ENCODE data around the gene GUCD1.
"Not testable (repeated sequence)": the region's sequence is repeated elsewhere in the genome, so short reads cannot be mapped to it uniquely, and the experiment has no call there.

GUCD1 gene

DNA sequence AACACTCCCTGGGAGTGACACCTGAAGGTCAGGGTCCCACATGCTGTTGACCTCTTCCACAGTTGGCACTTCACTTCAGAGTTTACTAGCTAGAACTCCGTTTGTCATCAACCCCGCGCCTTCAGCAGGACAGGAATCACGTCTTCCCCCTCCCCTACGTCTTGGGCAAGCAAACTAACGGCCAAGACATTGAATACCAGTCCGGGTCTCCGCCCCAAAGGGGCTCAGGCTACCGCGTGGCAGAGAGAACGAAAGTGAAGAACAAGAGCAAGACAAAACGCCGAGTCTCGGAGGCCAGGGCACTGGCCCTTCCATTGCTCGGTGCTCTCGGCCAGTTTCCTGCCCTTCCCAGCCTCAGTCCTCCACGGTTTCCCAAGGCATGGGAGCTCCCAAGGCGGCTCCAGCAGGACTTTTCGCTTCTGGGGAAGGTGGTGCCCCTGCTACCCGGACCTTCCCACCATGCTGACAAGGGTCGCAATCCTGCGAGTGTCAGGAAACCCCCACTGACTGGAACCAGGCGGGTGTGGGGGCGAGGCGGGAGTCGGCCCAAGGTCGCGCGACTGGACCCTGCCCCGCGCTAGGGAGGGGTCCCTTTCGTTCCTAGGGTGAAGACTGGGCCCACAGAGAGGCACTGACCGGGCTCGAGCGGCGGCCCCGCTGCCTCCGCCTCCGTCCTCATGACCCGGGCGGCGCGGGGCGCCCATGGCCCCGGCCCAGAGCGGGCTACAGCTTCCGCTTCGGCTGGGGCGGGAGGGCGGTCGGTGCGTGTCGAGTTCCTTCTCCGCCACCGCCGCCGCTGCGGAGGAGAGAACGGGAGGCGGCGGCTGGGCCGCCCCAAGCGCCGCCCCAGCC, at the start of gene GUCD1:
Gene GUCD1 (minus strand): TSS at position 826 of the 852 bp plus-strand sequence. CDS start 147 bp downstream, at position 679.
- DNase-seq (ENCODE audit: low read depth in 1 of 2, low spot score in 1 of 2) = peak; percentile 2 to 7

DNA sequence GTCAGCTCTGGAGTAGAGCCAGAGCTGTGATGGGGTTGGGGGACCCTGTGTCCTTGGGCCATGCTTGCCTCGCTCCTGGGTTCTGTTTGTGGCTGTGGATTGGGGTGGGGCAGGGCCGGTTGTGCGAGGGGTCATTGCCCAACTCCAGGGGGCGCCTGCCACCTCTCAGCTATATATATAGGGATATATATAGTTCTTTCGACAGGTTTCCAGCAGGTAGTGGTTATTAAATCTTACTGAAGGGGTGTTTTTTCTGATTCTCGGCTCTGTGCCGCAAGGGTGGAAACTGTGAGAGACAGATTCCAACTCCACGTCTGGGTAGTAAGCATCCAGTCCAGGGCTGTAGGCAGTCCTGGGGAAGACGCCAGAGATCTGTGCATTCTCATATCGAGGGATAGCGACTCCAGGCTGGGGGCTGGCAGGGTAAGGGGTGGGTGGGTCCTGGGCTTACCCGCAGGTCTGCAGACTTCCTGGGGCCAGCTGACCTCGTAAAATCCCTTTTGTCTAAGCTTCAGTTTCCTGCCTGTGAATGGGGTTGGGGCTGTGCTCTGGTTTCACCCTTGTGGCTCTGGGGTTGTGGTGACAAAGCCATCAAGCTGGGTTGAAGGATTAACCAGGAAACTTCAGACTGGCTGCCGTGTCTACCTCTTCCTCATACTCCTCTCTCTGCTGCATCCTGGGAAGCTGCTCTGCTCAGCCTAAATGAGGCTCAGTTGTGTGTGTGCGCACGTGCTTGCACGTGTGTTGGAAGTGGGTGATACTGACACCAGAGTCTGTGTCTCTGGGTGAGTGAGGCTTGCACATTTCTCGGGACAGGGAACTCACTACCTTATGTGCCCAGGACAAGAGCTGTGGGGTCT, 49.1 kb upstream of the GUCD1 start:
- DNase-seq (ENCODE audit: low read depth in 1 of 2, low spot score in 1 of 2) = not testable (repeated sequence)

DNA sequence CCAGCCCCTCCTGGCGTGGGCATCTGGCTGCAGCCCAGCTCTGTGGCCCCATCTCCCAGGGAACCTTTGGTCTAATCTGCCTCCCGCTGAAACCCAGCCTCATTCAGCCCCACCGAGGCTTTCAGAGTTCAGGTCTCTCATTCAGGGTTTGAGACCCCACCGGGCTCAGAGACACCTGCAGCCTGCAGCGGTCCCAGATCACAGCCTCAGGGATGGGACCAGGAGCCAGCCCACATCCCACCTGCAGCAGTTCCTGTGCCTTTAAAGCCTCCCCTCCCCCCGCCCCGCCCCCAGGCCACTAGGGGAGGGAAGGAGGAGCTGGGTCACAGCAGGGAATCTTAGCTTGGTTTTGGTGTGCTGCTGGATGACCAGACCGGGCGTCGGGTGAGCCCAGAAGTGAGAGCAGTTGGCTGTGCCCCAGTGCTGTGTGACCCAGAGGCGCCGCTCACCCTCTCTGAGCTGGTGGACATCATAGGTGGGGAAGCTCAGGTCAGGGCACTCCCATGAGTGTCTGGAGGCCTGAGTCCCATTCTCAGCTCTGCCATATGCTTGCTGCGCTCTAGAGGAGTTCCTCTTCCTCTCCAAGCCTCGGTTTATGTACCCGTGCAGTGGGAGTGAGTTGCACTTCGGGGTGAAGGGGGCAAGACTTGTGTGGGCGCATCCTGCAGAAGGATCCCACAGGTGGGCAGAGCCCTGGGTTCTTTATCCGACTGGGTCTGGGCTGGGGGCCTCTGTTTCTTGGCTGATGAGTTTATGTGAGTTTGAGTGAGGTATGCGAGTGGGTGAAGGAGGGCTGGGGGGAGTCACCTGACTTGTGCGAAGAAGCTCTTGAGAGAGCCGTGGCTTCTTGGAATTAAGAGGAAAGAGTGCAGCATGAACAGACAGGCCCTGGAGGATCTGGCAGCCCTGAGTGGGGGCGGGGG, 48.2 kb upstream of the GUCD1 start, which contains the start of gene GGT1:
Gene GGT1 (plus strand): TSS at position 347 of the 923 bp plus-strand sequence. CDS start 7,889 bp downstream, outside the sequence.
- not testable (repeated sequence) for DNase-seq (ENCODE audit: low read depth in 1 of 2, low spot score in 1 of 2)

DNA sequence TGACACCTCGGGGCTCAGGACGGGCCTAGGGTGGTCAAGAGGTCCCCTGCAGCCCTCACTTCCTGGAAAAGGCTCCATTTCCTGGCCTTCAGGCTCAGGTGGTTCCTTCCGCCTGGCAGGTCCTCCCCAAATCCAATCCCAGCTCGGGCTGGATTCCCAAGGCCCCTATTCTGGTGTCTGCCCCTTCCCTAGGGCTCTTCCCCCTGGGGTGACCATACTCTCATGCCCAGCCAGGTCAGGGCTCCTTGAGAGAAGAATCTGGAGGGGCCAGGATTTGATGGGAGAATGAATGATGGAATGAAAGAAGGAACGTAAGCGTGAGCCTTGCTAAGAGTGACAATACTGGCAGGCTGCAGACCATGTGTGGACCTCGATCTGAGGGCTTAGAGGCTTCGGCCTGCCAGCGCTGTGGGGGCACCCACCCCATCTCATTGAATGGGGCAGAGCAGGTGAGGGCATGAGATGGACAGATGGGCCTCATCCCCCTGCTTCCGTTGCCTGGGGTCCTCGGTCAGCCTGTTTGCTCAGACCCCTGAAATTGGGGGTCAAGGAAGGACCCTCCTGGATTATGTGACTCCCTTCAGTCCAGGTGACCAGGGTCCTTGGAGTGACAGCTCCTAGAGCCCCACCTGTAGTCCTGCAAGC, 47.3 kb upstream of the GUCD1 start:
- DNase-seq (ENCODE audit: low read depth in 1 of 2, low spot score in 1 of 2) = not testable (repeated sequence)

DNA sequence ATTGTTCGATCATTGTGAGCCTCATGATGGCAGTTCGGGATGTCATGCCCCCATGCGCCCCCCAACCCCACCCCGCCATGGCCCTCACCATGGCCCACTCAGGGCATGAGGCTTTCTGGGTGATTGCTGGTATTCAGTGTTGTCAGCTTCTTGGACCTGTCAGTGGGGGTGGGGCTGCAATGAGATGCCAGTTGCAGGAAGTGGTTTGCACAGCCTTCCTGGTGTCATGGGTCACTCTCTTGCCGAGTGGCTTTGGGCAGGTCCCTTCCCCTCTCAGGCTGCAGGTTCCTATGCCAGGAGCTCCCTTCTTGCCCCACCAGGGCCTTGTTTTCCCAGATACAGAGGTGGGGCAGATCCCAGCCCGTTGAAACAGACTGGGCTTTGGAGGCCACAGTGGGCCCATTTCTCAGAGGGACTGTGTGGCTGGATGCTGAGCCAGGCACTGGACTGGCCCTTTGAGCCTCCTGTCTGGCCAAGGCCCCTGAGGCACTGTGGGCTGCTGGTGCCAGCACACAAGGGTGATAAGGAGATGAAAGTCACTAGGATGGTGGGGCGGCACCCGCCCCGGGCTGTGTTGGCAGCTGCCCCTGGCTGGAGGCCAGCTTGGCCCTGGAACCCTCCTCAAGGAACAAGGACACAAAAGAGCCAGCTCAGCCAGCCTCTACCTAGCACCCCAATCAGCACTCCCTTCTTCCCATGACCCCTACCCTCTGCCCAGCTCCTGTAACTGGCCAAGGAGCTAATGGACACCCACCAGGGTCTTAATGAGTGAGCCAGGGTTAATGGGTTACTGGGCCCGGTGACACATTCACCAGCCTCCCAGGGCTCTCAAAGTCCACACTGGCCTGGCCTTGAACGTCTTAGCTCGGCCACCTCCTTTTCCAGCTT, 46.5 kb upstream of the GUCD1 start:
- no peak for DNase-seq (ENCODE audit: low read depth in 1 of 2, low spot score in 1 of 2)

DNA sequence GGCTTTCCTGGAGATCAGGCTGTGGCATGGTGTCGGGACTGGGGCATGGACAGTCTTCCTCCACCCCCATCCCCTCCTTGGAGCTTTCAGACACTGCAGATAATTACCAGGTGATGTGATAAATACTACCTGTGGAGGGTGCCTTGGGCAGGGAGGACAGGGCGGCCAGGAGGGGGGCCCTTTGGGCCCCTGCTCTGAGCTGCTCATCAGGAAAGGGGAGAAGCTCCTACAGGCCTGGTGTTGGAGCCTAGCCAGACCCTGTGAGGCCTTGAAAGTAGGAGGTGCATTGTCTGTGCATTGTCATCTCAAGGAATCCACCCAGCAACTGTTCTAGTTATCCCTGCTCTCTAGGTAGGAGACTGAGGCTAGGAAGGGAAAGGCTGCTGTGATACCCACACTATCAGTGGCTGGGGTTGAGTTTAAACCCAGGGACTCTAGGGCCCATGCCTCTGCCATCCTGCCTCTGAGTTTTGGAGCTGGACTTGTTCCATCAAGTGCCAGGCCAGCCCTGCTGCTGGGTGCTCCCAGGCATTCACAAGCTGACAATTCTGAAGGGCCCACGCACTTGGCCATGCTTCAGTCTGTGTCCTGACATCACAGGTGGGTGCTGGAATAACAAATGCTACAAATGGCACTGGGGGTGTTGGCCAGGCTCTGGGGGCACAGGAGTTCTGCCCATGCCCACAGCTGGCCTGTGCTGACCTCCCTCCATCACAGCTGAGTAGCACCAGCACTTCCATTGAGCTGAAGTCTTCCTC, 45.2 kb upstream of the GUCD1 start:
- not testable (repeated sequence) for DNase-seq (ENCODE audit: low read depth in 1 of 2, low spot score in 1 of 2)

DNA sequence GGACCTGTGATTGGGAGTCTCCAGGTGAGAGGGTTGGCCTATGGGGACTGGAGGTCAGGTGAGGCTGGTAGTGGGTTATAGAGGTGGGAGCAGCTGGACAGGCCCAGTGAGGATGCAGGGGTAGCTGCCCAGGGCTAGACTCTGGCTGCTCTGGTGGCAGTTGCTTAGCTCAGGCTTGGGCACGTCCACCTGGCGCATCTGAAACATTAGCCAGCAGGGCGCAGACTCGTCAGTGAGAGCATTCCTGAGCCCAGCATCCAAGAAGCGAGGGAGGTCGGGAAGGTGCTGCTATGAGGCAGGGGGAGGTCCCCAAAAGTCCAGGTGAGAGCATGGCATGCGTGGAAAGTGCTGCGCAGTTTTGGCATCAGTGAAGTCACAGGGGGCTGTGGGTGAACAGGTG, 44.6 kb upstream of the GUCD1 start:
- DNase-seq (ENCODE audit: low read depth in 1 of 2, low spot score in 1 of 2) = no peak

DNA sequence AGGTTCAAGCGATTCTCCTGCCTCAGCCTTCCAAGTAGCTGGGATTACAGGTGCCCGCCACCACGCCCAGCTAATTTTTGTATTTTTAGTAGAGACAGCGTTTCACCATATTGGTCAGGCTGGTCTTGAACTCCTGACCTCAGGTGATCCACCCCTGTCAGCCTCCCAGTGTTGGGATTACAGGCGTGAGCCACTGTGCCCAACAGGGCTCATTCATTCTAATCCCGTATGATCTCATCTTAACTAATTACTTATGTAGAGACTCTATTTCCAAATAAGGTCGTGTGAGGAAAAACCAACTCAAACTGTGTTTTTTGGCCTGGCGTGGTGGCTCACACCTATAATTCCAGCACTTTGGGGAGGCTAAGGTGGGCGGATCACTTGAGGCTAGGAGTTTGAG, 42.1 kb upstream of the GUCD1 start:
- not testable (repeated sequence) for DNase-seq (ENCODE audit: low read depth in 1 of 2, low spot score in 1 of 2)

DNA sequence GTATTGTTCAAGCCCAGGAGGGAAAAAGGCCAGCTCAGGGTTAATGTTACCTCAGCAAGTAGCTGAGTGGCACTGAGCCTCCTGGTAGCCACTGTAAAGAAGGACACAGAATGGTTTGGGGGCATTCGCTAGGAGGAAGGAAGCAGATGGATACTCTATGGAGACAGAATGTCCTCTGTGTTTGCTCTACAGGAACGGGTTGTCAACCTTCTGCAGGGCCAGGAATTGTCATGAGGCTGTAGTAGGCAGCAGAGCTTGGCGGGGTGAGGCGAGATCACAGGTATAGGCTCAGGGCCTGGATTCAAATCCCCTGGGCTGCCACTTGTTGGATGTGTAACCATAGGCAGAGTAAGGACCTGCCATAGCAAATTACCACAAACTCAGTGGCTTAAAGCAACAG, 40.9 kb upstream of the GUCD1 start:
- no peak for DNase-seq (ENCODE audit: low read depth in 1 of 2, low spot score in 1 of 2)

DNA sequence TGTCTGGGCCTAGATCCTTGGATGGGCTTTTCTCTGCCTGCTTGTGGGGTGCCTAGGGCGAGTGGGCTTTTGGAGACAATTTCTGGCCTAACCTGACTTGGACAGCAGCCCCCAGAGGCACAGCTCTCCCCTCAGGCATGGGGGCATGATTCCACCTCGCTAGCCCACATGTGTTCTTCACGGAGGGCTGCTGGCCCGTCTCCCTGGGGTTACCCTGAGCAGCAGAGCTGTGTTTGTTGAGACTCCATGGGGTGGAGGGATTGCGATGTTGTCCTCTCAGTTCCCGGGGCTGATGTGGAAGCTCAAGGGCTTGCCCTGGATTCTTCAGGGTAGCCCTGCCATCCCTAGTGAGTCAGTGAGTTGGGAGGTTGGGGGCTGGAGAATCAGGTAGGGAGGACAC, 40.3 kb upstream of the GUCD1 start:
- DNase-seq (ENCODE audit: low read depth in 1 of 2, low spot score in 1 of 2) = no peak

DNA sequence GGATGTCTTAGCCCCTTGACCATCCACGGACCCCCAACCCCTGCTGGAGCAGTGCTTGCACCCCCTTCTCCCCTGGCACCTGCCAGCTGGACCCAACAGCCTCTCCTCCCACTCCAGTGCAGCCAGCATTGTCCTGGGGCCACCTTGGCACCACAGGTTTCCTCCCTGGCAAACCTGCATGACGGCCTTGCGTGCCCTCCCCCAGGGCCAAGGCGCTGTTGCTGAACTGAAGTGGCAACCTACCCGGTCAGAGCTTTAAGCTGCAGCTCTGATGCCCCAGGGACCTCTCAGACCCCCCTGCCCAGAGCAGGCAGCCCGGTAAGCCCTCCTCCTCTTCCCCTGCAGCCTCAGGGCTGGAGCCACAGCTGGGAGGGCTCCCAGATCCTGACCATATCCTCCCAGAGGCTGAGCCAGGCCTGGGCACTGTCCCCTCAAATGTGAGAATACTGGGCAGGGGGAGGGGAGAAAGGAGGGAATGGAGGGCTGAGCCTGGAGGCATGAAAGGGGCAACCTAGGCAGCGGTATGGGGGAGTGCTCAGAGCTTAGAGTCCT, 39.7 kb upstream of the GUCD1 start:
- no peak for DNase-seq (ENCODE audit: low read depth in 1 of 2, low spot score in 1 of 2)

DNA sequence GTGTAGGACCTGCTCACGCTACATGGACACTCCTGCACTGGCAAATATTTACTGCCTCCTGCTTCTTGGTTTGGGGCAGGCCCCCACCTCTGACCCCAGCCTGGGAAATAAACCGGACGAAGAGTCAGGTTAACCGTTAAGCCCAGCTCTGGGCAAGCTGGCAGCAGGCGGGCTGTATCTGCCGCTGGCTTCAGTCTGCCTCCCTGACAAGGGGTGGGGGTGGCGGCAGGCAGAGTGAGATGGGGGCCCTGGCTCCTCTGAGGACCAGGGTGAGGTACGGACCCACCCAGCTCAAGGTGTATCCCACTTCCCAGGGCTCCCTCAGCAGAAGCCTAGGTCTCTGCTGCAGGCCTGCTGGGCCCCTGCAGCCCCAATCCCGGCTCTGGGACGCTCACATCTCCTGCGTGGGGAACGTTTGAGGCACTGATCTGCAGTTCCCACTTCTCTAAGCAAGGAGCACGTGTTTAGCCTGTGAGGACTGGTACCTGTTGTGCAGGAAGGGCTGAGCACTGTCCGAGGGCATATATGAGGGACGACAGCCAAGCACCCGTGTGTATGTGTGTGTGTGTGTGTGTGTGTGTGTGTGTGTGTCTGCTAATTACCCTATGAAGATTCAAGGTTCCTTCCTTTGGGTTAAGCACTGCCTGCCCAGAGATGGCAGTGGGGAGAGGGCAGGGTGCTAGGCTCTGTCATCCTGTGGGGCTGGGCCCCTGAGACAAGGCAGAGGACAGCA, 39.1 kb upstream of the GUCD1 start:
- no peak for DNase-seq (ENCODE audit: low read depth in 1 of 2, low spot score in 1 of 2)

DNA sequence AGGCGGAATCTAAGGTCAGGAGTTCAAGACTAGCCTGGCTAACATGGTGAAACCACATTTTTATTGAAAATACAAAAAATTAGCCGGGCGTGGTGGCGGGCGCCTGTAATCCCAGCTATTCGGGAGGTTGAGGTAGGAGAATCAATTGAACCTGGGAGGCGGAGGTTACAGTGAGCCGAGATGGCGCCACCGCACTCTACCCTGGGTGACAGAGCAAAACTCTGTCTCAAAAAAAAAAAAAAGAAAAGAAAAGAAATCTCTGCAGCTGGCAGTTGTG, 38.6 kb upstream of the GUCD1 start:
- not testable (repeated sequence) for DNase-seq (ENCODE audit: low read depth in 1 of 2, low spot score in 1 of 2)

DNA sequence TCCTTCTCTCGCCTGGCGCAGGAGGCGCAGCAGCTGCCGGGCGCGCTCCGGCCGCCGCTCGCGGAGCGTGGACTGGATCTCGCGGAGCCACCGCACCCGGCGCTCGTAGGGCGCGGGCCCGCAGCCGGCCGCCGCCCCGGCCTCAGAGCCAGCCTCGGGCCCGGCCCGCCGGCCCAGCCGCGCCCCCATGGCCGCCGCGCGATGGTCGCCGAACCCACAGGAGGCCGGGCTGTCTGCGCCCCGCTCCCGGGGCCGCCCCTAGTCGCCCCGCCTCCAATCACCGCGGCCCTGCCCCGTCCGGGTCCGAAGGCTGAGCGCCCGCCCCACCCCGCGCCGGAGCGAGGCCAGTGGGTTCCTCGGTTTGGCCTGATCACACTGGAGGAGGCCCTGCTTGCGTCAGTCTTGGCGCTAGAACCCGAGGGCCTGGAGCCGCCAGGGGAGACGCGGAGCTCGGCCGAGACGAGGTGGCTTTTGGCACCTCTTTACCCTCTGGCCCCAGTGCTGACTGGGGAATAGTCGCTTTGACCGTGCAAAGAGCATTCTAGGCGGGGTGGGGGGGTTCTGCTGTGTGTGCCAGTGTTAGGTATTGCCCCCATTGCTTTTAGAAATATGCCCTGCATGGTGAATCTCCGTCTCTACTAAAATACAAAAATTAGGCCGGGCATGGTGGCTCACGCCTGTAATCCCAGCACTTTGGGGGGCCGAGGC, 38.1 kb upstream of the GUCD1 start, which contains the start of gene LRRC75B:
Gene LRRC75B (minus strand): TSS at position 223 of the 708 bp plus-strand sequence. CDS start 34 bp downstream, at position 189.
- DNase-seq (ENCODE audit: low read depth in 1 of 2, low spot score in 1 of 2) = no peak

DNA sequence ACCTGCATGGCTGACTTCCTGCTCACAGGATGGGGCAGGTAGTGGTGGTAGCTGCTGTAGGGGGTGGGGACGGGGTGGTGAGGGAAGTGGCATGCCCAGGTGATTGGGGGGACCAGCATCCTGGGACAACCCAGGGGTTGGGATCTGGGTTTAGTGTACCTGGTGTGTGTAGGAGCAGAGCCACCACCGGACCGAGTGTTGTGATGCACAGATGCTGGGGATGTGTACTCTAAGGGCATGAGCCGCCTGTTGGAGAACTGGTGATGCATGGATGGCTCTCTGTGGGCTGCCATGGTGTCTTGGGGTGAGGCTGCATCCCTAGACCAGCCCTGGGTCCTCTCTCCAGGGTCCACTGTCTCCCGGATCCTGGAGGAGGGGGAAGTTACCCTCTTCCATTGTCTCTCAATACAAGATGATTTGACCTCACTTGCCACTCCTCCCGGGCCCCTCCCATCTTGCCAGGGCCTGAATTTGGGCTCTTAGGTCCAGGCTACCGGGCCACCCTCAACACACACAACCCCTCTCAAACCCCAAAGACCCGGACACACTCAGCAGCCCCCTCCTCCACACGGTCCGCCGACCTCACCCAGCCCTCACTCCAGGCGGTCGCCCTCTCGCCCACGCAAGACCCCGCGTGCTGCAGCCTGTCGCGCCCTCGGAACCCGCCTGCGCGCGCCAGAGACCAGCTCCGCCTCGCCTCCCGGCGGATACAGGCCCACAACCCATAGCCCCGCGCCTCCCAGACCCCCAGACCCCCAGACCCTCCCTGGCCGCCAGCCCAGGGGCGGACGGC, 37.3 kb upstream of the GUCD1 start:
- no peak for DNase-seq (ENCODE audit: low read depth in 1 of 2, low spot score in 1 of 2)

DNA sequence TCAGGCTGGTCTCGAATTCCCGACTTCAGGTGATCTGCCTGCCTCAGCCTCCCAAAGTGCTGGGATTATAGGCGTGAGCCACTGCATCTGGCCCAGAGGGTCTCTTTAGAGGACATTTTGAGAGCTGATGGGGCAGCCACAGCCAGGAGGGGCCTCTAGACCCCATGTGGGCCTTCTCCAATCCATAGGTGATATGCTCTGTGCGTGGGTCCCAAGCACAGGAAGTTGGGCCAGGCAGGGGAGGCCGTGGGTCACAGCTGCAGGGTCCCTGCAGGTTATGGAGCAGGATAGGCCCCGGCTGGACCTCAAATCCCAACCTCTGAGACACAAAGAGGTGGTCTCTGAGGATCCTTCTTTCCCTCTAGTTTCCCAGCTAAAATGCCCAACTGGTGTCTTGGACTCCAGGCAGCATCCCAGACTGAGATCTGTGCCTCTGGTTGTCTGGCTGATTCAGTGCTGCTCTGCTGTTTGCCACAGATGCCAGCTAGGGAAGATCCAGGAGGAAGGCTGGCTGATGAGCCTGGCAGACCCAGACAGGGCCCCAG, 36.4 kb upstream of the GUCD1 start:
- DNase-seq (ENCODE audit: low read depth in 1 of 2, low spot score in 1 of 2) = no peak
